GM15510 (cell line): ENCODE measurements around the gene CLCN6.

Experiments
- POLR2A ChIP-seq: IDR thresholded peaks from 3 replicates; pipeline ENCODE4 v1.6.1; 2011; ENCODE audit warnings: borderline replicate concordance; ENCODE audit not compliant: insufficient read length; ENCODE audit errors: extremely low read depth

The CLCN6 gene

GRCh38 chr1:11787804-11788436, 18.1 kb upstream of the CLCN6 start:
- TF ChIP-seq POLR2A: no peak

GRCh38 chr1:11788549-11789053, 17.4 kb upstream of the CLCN6 start:
- no peak for TF ChIP-seq POLR2A

GRCh38 chr1:11789126-11790067, 16.6 kb upstream of the CLCN6 start:
- no peak for TF ChIP-seq POLR2A

DNA sequence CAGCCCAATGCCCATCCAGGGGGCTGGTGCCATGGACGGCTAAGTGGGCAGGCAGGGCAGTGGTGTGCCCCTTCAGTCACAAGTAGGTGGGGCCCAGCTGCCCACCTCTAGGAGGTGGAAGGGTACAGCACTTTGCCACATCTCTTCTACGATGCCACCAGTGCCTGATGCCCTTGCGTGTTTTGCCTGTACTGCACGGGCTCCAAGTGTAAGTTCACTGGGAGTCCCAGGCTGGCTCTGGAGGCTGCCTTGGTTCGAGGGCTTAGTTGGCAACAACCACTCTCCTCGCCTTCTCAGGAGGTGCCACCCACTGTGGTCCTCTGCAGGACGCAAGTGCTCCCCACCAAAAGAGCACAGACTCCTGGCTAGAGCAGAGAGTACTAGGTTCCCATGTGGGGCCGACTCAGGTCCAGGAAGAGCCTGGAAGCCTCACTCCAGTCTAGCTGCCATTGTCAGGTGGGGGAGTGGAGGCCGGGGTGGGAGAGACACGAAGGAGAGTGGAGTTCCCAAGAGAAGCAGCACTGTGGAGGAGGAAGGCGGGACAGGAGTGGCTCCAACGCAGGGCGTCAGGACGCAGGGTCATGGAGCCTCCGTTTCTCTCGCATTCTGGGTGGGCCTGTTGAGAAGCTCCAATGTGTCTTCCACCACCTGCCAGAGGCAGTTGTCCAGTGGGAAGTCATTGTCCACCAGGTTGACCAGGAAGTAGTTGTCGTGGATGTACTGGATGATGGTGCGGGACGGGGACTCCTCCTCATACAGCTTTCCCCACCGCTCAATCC, 15.7 kb upstream of the CLCN6 start:
- no peak for TF ChIP-seq POLR2A

DNA sequence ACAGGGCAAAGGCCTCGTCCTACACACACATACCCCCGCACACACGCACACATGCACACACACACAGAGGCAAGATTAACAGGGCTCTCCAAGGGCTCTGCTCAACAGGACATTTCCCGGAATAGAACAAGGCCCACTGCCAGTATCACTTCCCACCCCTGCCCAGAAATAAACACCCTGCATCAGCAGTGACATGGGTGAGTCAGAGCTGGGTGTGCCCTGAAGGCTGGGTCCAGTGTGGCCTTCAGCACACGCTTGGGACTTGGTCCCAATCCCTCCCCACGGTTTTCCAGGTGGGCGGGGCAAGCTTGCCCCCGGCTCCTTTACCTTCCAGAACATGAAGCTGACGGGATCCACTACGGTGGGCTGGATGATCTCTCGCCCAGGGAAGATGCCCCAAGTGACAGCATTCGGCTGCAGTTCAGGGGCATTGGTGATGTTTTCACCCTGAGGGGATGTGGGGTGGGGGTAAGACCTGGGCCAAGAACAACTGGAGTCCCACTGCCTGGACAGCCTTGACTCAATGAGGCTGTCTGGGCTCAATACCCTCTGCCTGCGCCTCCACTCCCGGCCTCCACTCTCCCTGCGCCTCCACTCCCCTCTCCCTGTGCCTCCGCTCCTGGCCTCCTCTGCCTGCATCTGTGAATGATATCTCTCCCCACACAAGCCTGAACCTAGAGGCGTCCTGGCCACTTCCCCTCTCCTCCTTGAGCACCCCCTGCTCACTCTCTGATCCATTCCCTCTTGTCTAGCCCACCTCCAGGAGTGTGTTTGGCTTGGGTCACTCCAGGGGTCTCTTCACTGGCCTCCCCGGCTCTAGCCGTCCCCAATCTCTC, 14.9 kb upstream of the CLCN6 start:
- TF ChIP-seq POLR2A: no peak

DNA sequence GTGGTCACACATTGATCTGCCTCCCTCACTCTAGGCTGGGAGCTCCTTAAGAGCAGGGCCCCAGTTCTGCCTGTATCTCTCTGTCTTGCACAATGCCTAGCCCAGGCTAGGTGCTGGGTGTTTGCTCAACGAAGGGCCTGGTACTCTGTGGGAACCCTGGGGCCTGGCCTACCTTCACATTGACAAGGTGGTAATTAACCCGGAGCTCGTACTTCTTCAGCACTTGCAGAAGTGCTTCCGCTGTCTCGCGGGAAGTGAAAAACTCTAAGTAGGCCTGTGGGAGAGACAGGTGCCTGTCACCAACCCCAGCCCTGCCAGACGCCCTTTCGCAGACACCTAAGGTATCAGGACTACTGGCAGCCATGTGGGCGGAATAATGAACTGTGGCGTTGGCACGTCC, 13.9 kb upstream of the CLCN6 start:
- no peak for TF ChIP-seq POLR2A

DNA sequence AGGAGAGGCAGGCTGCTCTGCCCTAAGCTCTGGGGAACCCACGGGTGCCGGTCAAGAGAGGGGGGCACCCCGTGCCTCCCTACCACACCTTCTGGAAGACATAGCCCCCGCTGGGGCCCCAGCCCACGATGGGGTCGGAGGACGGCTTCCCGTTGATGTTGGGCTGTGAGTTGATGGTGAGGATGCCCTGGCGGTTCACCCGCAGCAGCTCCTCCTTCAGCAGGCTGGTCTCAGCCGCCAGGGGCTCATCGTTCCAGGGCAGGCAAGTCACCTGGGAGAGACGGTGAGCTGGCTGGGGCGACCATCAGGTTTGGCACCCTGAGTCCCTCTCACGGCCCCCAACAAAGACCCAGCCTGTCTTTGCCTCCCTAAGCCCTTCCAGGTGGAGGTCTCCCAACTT, 12.2 kb upstream of the CLCN6 start:
- TF ChIP-seq POLR2A: no peak

GRCh38 chr1:11794446-11795237, 11.3 kb upstream of the CLCN6 start:
- TF ChIP-seq POLR2A: no peak

DNA sequence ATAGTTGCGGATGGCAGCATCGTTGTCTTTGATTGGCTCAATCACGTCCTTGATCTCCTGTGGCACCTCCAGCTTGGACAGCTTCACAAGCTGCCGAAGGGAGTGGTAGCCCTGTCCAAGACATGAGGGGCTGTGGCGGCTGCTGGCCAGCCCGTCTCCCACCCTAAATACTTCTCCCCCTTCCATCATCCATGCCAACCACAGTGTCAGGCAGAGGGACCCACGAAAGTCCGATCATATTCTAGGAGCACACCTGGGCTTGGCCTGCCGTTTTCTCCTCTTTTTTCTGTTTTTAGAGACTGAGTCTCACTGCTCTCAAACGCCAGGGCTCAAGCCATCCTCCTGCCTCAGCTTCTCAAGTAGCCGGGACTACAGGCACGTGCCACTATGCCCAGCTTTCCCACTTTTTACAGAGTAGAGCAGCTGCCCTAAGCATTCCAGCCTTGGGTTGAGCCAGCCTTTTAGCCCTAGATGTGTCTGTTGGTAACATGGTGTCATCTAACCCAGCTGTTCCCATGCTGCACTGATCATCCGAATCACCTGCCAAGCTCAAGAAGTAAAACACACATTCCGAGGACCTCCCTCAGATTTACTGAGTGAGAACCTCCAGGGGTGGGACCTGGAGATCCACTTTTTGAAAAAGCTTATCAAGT, 10.6 kb upstream of the CLCN6 start:
- TF ChIP-seq POLR2A: no peak

DNA sequence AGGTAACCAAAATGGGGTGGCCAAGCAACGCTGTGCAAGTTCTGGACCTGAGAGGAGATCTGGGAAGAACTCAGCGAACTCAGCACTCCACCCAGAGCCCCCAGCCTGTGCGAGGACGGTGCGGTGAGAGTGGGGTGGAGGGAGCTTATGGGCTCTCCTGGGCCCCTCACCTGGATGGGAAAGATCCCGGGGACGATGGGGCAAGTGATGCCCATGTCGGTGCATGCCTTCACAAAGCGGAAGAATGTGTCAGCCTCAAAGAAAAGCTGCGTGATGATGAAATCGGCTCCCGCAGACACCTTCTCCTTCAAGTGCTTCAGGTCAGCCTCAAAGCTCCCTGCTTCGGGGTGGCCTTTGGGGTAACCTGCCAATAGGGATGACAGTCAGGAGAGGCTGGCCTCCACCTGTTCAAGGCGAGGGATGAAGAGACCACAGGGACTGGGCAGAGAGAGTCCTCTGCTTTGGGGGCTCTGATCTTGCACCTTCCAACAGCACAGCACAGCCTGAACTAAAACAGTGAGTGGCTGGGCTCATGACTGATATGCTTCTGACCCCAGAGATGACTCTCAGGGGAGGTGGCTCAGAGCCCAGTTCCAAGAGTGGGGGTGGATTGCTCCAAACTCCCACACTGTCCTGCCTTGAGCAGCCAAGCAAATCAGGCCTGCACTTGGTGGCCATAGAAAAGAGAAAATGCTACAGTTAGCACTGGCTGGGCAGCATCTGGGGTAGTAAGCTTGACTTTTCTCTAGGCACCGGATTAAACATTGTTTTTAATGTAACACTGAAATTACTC, 9.8 kb upstream of the CLCN6 start:
- no peak for TF ChIP-seq POLR2A

DNA sequence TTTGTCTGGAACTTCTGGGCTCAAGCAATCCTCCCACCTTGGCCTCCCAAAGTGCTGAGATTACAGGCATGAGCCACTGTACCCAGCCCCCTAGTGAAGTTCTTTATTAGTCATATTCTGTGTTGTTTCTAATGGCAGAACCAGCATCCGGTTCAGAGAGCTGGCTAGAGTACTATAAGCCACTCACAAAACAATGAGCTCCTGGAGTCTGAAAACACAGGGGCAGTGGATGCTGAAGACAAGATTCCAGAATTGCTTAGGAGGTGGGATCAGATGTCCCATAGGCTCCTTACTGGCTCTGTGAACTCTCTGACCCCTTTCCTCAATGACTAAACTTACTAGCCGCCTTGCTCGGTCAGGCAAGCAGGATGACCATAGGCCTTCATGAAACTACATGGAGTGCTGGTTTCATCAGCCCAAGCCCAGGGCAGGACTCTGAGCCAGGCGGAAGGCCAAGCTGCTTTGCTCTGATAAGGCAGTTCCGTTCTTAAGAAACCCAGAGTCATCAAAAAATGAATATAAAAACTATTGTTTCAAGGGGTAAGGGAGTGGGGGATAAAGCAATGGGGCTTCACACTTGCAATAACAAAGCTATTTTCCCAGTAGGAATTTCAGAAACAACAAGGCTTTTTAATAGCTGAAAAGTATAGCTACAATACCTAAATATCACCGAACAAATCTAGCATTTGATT, 8.3 kb upstream of the CLCN6 start:
- no peak for TF ChIP-seq POLR2A

DNA sequence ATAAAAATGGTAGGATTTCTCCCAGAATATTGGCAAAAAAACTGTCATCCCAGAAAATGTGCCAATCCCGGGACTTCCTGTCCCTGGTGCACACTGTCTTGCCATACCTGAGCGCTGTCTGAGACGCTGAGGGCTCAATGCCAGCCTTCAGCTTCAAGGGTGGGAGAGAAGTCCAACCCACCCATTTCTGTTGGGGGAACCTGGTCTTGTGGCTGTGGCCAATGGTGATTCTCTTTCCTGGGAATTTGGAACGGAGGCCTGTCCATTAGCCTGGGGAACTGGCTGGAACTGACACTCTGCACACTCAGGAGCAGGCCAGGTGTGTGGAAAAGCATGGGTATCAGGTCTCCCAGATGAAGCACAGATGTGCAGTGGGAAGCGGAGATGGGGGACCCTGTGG, 6.9 kb upstream of the CLCN6 start:
- no peak for TF ChIP-seq POLR2A

DNA sequence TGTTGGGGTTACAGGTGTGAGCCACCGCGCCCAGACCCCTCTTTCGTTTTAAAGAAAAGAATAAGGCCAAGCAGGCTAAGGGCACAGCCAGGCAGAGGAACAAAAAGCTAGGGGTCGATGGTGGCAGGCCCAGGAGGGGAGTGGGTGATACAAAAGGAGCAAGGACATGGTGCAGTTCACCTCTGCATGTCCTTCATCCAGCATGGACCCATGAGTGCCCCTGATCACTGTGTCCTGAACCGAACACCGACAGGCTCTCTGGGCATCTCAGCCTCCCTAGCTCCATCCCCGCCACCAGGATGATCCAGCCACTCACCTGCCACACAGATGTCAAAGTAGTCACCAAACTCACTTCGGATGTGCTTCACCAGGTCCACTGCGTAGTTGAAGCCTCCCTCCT, 6.1 kb upstream of the CLCN6 start:
- TF ChIP-seq POLR2A: no peak
